T-helper 22 cell (primary cell): ENCODE measurements around the gene RBM11.

Experiments
- DNase-seq: peaks from one replicate; pipeline ENCODE4 v3.0.0-alpha.2; 2020; ENCODE audit warnings: low read depth

RBM11 gene

DNA sequence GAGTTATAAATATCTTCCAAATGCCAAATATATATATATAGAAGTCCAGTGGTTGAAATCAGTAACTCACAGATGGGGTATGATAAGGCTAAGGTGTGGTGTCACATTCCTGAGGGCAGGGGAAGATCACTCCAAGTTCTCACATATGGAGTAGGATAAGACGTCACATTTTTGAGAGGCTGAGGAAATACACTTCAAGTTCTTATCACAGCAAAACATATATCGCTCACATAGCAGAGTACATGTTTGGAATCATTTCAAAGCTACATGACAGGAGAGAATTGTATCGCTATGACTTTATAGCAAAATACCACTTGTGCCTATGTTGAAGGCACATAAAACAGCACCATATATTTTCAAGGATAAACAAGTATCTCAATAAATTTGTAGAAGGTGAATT lies 55.1 kb downstream of the RBM11 start:
- no peak for DNase-seq

GRCh38 chr21:14271641-14272040 lies 55.7 kb downstream of the RBM11 start:
- no peak for DNase-seq

DNA sequence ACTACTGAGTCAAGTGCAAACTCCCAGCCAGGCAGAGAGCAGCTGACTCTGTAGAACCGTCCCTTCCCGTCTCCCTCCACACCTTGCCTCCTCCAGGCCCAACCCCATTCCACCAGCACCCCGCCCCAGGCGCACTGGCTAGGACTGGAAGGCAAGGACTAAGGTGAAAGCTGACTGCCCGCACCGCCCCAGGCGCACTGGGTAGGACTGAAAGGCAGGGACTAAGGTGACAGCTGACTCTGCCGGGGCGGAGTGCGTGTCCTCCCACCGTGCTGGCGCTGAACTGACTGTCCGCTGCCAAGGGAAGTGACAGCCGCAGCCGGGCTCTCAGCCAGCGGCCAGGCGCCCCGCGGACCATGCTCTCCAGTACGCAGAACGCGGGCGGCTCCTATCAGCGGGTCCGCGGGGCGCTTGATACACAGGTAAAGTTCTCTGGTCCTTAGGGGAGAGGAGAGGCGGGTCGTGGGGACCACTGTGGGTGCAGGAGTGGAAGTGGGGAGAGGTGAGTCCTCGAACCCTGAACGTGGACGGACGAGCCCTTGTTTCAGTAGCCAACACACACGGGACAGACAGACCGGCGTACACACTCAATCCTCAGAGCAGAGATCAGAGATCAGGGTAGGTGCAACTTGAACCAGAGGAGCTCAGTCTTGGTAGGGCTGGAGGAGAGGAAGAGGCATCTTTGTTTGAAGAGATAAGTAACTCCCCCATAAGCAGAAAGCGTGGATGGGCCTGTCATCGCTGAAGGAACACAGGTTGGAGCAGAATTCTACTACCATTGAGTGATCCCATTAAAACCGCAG lies 58.0 kb downstream of the RBM11 start:
- no peak for DNase-seq

GRCh38 chr21:14275702-14276205 lies 59.8 kb downstream of the RBM11 start:
- no peak for DNase-seq
